SU-DHL-6 (cell line): Measurements from ENCODE around the gene PPP2R2C.

Source experiments
- H2AFZ ChIP-seq: fragments of 200-600 bp; sonication (generic); 2 replicates; pipeline ENCODE4 v1.6.1; 2014; ENCODE audit warnings: low read depth, mild to moderate bottlenecking, moderate library complexity, mixed read lengths, antibody characterized with exemption, low read length; ENCODE audit not compliant: severe bottlenecking
- H3F3A ChIP-seq: fragments of 200-600 bp; shearing (Covaris generic); 2 replicates; pipeline ENCODE4 v1.6.0; 2016; ENCODE audit warnings: antibody characterized with exemption, mild to moderate bottlenecking; ENCODE audit not compliant: insufficient read depth
- H3K27ac ChIP-seq: fragments of 200-600 bp; sonication (generic); 2 replicates; pipeline ENCODE4 v1.5.1; 2016; ENCODE audit warnings: low read depth, mild to moderate bottlenecking, low read length, moderate library complexity, mixed read lengths
- H3K27me3 ChIP-seq: fragments of 200-600 bp; sonication (generic), shearing (Covaris generic); 2 replicates; pipeline ENCODE4 v1.6.0; 2014; ENCODE audit warnings: mild to moderate bottlenecking, low read length
- H3K36me3 ChIP-seq: fragments of 200-600 bp; sonication (generic); 2 replicates; pipeline ENCODE4 v1.6.1; 2014; ENCODE audit warnings: mild to moderate bottlenecking, low read length, mixed read lengths
- H3K4me2 ChIP-seq: fragments of 300-600, 200-600 bp; shearing (Covaris generic), sonication (generic); 2 replicates; pipeline ENCODE4 v1.6.0; 2014; ENCODE audit warnings: low read length, low read depth, mild to moderate bottlenecking; ENCODE audit not compliant: poor library complexity, severe bottlenecking
- H3K4me3 ChIP-seq: fragments of 200-600 bp; sonication (generic); 2 replicates; pipeline ENCODE4 v1.5.1; 2014; ENCODE audit warnings: antibody characterized with exemption, low read length, mild to moderate bottlenecking, mixed read lengths; ENCODE audit not compliant: insufficient read depth, poor library complexity, severe bottlenecking
- H3K79me2 ChIP-seq: fragments of 200-600 bp; sonication (generic); 2 replicates; pipeline ENCODE4 v1.6.1; 2014; ENCODE audit warnings: mild to moderate bottlenecking, low read length, moderate library complexity; ENCODE audit not compliant: insufficient read depth
- H3K9ac ChIP-seq: fragments of 200-600 bp; sonication (generic); 2 replicates; pipeline ENCODE4 v1.7.0; 2014; ENCODE audit warnings: mild to moderate bottlenecking, low read length
- H3K9me2 ChIP-seq: fragments of 200-600 bp; sonication (generic); replicated peaks from 2 replicates; pipeline ENCODE4 v1.6.1; 2014; ENCODE audit warnings: low read length; ENCODE audit not compliant: insufficient read depth
- H3K9me3 ChIP-seq: fragments of 200-600 bp; sonication (generic); 2 replicates; pipeline ENCODE4 v1.6.1; 2014; ENCODE audit warnings: low read length, mixed read lengths; ENCODE audit not compliant: insufficient read depth
- H4K20me1 ChIP-seq: fragments of 200-600 bp; sonication (generic); 2 replicates; pipeline ENCODE4 v1.6.1; 2014; ENCODE audit warnings: low read depth, mild to moderate bottlenecking, antibody characterized with exemption, low read length, moderate library complexity, mixed read lengths
- EZH2phosphoT487 ChIP-seq: fragments of 200-600 bp; sonication (generic), shearing (Covaris generic); conservative IDR thresholded peaks from 2 replicates; pipeline ENCODE4 v1.6.1; 2018; ENCODE audit warnings: mild to moderate bottlenecking, antibody characterized with exemption, low read length, moderate library complexity, mixed read lengths
- TF ChIP-seq, protein P1 (sequence below): fragments of 200-600 bp; sonication (generic); IDR thresholded peaks from one replicate; pipeline ENCODE4 v1.5.1; 2017; ENCODE audit warnings: antibody characterized with exemption, mild to moderate bottlenecking, low read length, moderate library complexity; ENCODE audit not compliant: insufficient read depth, poor library complexity, severe bottlenecking

The PPP2R2C gene

DNA sequence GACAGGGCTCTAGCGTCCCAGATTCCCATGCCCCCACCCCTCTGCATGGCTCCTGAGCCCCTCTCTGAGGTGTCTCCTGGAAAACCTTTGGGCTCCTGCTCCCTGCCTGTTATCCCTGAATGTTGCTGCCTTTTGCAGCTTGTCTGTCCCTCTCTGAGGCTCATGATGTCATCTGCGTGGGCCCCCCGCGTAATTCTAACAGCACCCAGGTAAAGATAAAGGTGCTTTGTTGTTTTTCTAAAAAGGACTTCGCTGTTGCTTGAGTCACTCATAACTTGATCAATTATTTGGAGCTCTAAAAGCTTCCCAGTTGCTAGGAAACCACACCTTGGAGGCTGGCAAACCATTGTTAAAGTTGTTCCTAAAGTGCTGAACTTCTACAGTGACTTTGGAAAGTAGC is 166.1 kb downstream of the PPP2R2C start:
- Histone ChIP-seq H3K27me3 (no peaks in the 10 kb centered on the region), H3K36me3 (no peaks in the 10 kb centered on the region), H2AFZ (no peak overlapping the region), H3K9me3 (no peaks in the 10 kb centered on the region), H4K20me1 (no peaks in the 10 kb centered on the region), H3K4me3 (no peak overlapping the region), H3F3A (no peaks in the 10 kb centered on the region), H3K79me2 (no peaks in the 10 kb centered on the region), H3K9me2 (no peaks in the 10 kb centered on the region), H3K4me2 (no peak overlapping the region), H3K9ac (no peak overlapping the region), H3K27ac (no peak overlapping the region)
- no peak for TF ChIP-seq EZH2phosphoT487
- TF ChIP-seq, protein P1, sequence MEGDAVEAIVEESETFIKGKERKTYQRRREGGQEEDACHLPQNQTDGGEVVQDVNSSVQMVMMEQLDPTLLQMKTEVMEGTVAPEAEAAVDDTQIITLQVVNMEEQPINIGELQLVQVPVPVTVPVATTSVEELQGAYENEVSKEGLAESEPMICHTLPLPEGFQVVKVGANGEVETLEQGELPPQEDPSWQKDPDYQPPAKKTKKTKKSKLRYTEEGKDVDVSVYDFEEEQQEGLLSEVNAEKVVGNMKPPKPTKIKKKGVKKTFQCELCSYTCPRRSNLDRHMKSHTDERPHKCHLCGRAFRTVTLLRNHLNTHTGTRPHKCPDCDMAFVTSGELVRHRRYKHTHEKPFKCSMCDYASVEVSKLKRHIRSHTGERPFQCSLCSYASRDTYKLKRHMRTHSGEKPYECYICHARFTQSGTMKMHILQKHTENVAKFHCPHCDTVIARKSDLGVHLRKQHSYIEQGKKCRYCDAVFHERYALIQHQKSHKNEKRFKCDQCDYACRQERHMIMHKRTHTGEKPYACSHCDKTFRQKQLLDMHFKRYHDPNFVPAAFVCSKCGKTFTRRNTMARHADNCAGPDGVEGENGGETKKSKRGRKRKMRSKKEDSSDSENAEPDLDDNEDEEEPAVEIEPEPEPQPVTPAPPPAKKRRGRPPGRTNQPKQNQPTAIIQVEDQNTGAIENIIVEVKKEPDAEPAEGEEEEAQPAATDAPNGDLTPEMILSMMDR, result no peak

DNA sequence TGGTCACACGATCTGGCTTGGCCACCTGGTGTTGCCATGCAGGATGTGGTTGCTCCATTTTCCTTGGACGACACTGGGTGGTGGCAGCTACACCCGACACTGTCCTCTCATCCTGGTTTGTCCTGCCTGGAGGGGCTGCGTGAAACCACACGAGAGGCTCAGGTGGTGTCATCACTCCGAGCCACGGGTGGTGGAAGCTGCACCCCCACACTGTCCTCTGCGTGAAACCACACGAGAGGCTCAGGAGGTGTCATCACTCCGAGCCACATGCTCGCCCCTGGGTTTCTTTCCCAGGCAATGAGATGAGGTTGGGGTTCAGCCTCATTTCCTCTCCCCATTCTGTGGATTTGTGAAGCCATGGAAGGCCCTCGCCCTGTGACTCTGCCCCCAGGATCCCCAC is 168.5 kb downstream of the PPP2R2C start:
- Histone ChIP-seq H3K9ac (no peak overlapping the region), H3K9me2 (no peaks in the 10 kb centered on the region), H3K4me3 (no peak overlapping the region), H3K27ac (no peak overlapping the region), H3K27me3 (no peaks in the 10 kb centered on the region), H3K79me2 (no peaks in the 10 kb centered on the region), H3K9me3 (no peaks in the 10 kb centered on the region), H4K20me1 (no peaks in the 10 kb centered on the region), H3F3A (no peaks in the 10 kb centered on the region), H2AFZ (no peak overlapping the region), H3K4me2 (no peak overlapping the region), H3K36me3 (no peaks in the 10 kb centered on the region)
- TF ChIP-seq EZH2phosphoT487, result no peak
- TF ChIP-seq, protein P1, result no peak

GRCh38 chr4:6302869-6303268 is 169.5 kb downstream of the PPP2R2C start:
- no peak overlapping the region for H3K4me2 ChIP-seq
- no peaks in the 10 kb centered on the region for H3K36me3 ChIP-seq
- no peak overlapping the region for H3K4me3 ChIP-seq
- no peaks in the 10 kb centered on the region for H4K20me1 ChIP-seq
- no peak for TF ChIP-seq EZH2phosphoT487
- TF ChIP-seq, protein P1, result no peak
- no peaks in the 10 kb centered on the region for H3K9me2 ChIP-seq
- H3K27me3 ChIP-seq, result no peaks in the 10 kb centered on the region
- H3K9me3 ChIP-seq, result no peaks in the 10 kb centered on the region
- H2AFZ ChIP-seq, result no peak overlapping the region
- no peaks in the 10 kb centered on the region for H3K79me2 ChIP-seq
- H3K27ac ChIP-seq, result no peak overlapping the region
- H3F3A ChIP-seq, result no peaks in the 10 kb centered on the region
- no peak overlapping the region for H3K9ac ChIP-seq
